HepG2 (cell line): Measurements from ENCODE around the gene OR6S1. TPM values are rescaled to one million over a fixed set of nuclear protein-coding genes. Genes with fewer than 3 reads are reported as not detected.

Experiments
- ATAC-seq: fragments of 200-7000 bp; cut with Tn5 transposase; 3 replicates; pipeline ENCODE4 v1.9.1; 2020; ENCODE audit warnings: mild to moderate bottlenecking, moderate library complexity
- BruUV-seq: library from RNA; stranded (reverse); fragments of 400-500 nt; replicated peaks from 2 replicates; lab custom pipeline; 2021; lab: Mats Ljungman, UMichigan
- CTCF ChIA-PET: fragments of 300-600 bp; formaldehyde crosslinking; extraction: SDS; loops from one replicate; lab custom pipeline; 2021; ENCODE audit warnings: low total read pairs, inconsistent platforms, low intra/inter-chr PET ratio; lab: Yijun Ruan, JAX
- POLR2A ChIA-PET: fragments of 350-600 bp; sonication (Branson Sonifier 250); formaldehyde crosslinking; loops from one replicate; lab custom pipeline; 2020; ENCODE audit warnings: antibody characterized with exemption, inconsistent platforms; lab: Yijun Ruan, JAX
- DNase-seq: peaks from one replicate; pipeline ENCODE4 v3.0.0-alpha.2; 2015; ENCODE audit warnings: low spot score
- FAIRE-seq: peaks from 3 replicates; lab custom pipeline; 2011; peaks lifted over from hg19 to GRCh38; lab: Jason Lieb, UNC
- H2AFZ ChIP-seq: one replicate; pipeline ENCODE4 v1.6.1; 2011; ENCODE audit warnings: low read length, inconsistent platforms
- H3K27ac ChIP-seq: fragments of 300-600 bp; 3 replicates; pipeline ENCODE4 v1.8.0; 2011; ENCODE audit warnings: mixed run types, mild to moderate bottlenecking, mixed read lengths, low read length, inconsistent platforms; ENCODE audit not compliant: insufficient read depth; ENCODE audit errors: extremely low read length
- H3K27me3 ChIP-seq, 2 experiments: fragments of 200-600 bp in 1 of 2; 2 replicates in 1 of 2; 3 replicates in 1 of 2; pipeline versions ENCODE4 v1.6.0 to v1.8.0; 2011; ENCODE audit warnings: low read length in 2 of 2, mild to moderate bottlenecking in 2 of 2, moderate library complexity in 2 of 2, inconsistent platforms in 1 of 2; ENCODE audit not compliant: insufficient read depth in 2 of 2, control insufficient read depth in 1 of 2
- H3K36me3 ChIP-seq, 2 experiments: fragments of 200-600 bp in 1 of 2; replicated peaks in 1 of 2; 2 replicates in 1 of 2; 3 replicates in 1 of 2; pipeline versions ENCODE4 v1.5.1 to v1.8.0; 2011; ENCODE audit warnings: low read length in 2 of 2, inconsistent platforms in 1 of 2; ENCODE audit not compliant: insufficient read depth in 2 of 2, control insufficient read depth in 1 of 2
- H3K4me1 ChIP-seq: 2 replicates; pipeline ENCODE4 v1.5.1; 2012; ENCODE audit warnings: low read length, inconsistent platforms; ENCODE audit not compliant: insufficient read depth
- H3K4me2 ChIP-seq: 2 replicates; pipeline ENCODE4 v1.6.0; 2011; ENCODE audit warnings: low read depth, low read length, inconsistent platforms
- H3K4me3 ChIP-seq, 3 experiments: fragments of 200-600 bp in 1 of 3; sonication (generic), shearing (Covaris generic) in 1 of 3; replicated peaks in 1 of 3; 2 replicates each; pipeline ENCODE4 v1.5.1; 2011 to 2016; ENCODE audit warnings: low read length in 3 of 3, inconsistent platforms in 2 of 3, low read depth in 2 of 3, mild to moderate bottlenecking in 2 of 3, control low read depth in 1 of 3, mixed read lengths in 1 of 3; ENCODE audit not compliant: insufficient read depth in 1 of 3
- H3K79me2 ChIP-seq: one replicate; pipeline ENCODE4 v1.6.1; 2011; ENCODE audit warnings: low read length, inconsistent platforms; ENCODE audit not compliant: insufficient read depth
- H3K9ac ChIP-seq: 2 replicates; pipeline ENCODE4 v1.6.0; 2011; ENCODE audit warnings: mild to moderate bottlenecking, low read depth, low read length, inconsistent platforms; ENCODE audit not compliant: insufficient read depth
- H3K9me3 ChIP-seq: 2 replicates; pipeline ENCODE4 v1.5.1; 2012; ENCODE audit warnings: mild to moderate bottlenecking, low read length
- H4K20me1 ChIP-seq: 2 replicates; pipeline ENCODE4 v1.6.0; 2011; ENCODE audit warnings: inconsistent platforms, mild to moderate bottlenecking, low read length, moderate library complexity; ENCODE audit not compliant: insufficient read depth
- ATF7-NPFF ChIP-seq: sonication (generic); formaldehyde crosslinking; IDR thresholded peaks from 2 replicates; pipeline ENCODE4 v1.8.1; 2023; ENCODE audit warnings: mild to moderate bottlenecking, low read depth, missing genetic modification reagents, moderate library complexity
- BORCS8-MEF2B ChIP-seq: sonication (generic); formaldehyde crosslinking; IDR thresholded peaks from 2 replicates; pipeline ENCODE4 v1.8.0; 2022; ENCODE audit warnings: mild to moderate bottlenecking, missing genetic modification reagents
- CCDC6 ChIP-seq: sonication (generic); formaldehyde crosslinking; IDR thresholded peaks from 2 replicates; pipeline ENCODE4 v1.8.1; 2022; ENCODE audit warnings: mild to moderate bottlenecking, missing genetic modification reagents, moderate library complexity
- DBP ChIP-seq: sonication (generic); formaldehyde crosslinking; IDR thresholded peaks from 2 replicates; pipeline ENCODE4 v1.4.0; 2020; ENCODE audit warnings: missing genetic modification reagents; ENCODE audit errors: not compliant biosample characterization
- FOXO1 ChIP-seq: sonication (generic); formaldehyde crosslinking; IDR thresholded peaks from 2 replicates; pipeline ENCODE4 v1.4.0; 2020; ENCODE audit warnings: missing genetic modification reagents
- HDAC1 ChIP-seq: sonication (generic); formaldehyde crosslinking; IDR thresholded peaks from 2 replicates; pipeline ENCODE4 v1.5.1; 2020; ENCODE audit warnings: mild to moderate bottlenecking, missing genetic modification reagents
- IRF2 ChIP-seq: IDR thresholded peaks from 2 replicates; pipeline ENCODE4 v1.6.1; 2018; ENCODE audit warnings: missing genetic modification reagents, missing compliant biosample characterization
- KAT2B ChIP-seq: fragments of 150-350 bp; IDR thresholded peaks from 2 replicates; pipeline ENCODE4 v1.6.1; 2014; ENCODE audit warnings: low read depth, low read length, borderline replicate concordance
- SP2 ChIP-seq: sonication (generic); formaldehyde crosslinking; IDR thresholded peaks from 2 replicates; pipeline ENCODE4 v1.5.1; 2020; ENCODE audit warnings: mild to moderate bottlenecking, missing genetic modification reagents
- ZBTB43 ChIP-seq: sonication (generic); formaldehyde crosslinking; conservative IDR thresholded peaks from 2 replicates; pipeline ENCODE4 v1.4.0; 2020; ENCODE audit warnings: missing genetic modification reagents
- ZFX ChIP-seq: sonication (generic); formaldehyde crosslinking; IDR thresholded peaks from 2 replicates; pipeline ENCODE4 v1.4.0; 2020; ENCODE audit warnings: mild to moderate bottlenecking, low read depth, missing genetic modification reagents, moderate library complexity
- ZNF274 ChIP-seq: sonication (generic); formaldehyde crosslinking; IDR thresholded peaks from 2 replicates; pipeline ENCODE4 v1.5.1; 2020; ENCODE audit warnings: mild to moderate bottlenecking, missing genetic modification reagents
- ZNF317 ChIP-seq: sonication (generic); formaldehyde crosslinking; IDR thresholded peaks from 2 replicates; pipeline ENCODE4 v1.5.0; 2020; ENCODE audit warnings: mild to moderate bottlenecking, missing genetic modification reagents
- ZNF350 ChIP-seq: sonication (generic); formaldehyde crosslinking; IDR thresholded peaks from 2 replicates; pipeline ENCODE4 v1.4.0; 2020; ENCODE audit warnings: mild to moderate bottlenecking, low read depth, missing genetic modification reagents, borderline replicate concordance
- ZNF720 ChIP-seq: sonication (generic); formaldehyde crosslinking; IDR thresholded peaks from 2 replicates; pipeline ENCODE4 v1.4.0; 2020; ENCODE audit warnings: missing genetic modification reagents
- ZSCAN29 ChIP-seq: sonication (generic); formaldehyde crosslinking; conservative IDR thresholded peaks from 2 replicates; pipeline ENCODE4 v1.4.0; 2020; ENCODE audit warnings: mild to moderate bottlenecking, missing genetic modification reagents
- WGBS: methylation state at CpG from one replicate; pipeline ENCODE4 v1.1.6; 2017; ENCODE audit warnings: low lambda C conversion rate; 5-methylcytosine and 5-hydroxymethylcytosine counted together
- in situ Hi-C: cut with HindIII; loops from 2 replicates; pipeline ENCODE4 v1.10.0; 2017; ENCODE audit warnings: low pct_unique_long_range_greater_than_20kb; ENCODE audit not compliant: extremely low pct_ligation_motif_present
- intact Hi-C: fragments of 100-400 bp; cut with micrococcal nuclease; formaldehyde crosslinking; loops from one replicate; pipeline ENCODE4 v1.10.0; 2022; ENCODE audit not compliant: unreplicated experiment
- polyA plus RNA-seq, 8 experiments: library from polyadenylated mRNA; depleted of rRNA in 3 of 8; stranded (reverse) in 7 of 8; unstranded in 1 of 8; fragments of >200 nt; fragmentation: Illumina TruSeq in 4 of 8; extraction: Trizol in 4 of 8; gene quantifications; 2 replicates each; pipeline versions ENCODE4 v1.2.1 to v1.2.3, GENCODE V29; 2011 to 2016; ENCODE audit warnings: low read depth in 4 of 8, missing spikeins in 1 of 8, mixed read lengths in 1 of 8; ENCODE audit not compliant: insufficient read depth in 1 of 8
- total RNA-seq, 5 experiments: library from RNA; depleted of rRNA; stranded (reverse); fragments of >200 nt; fragmentation: Illumina TruSeq; extraction: Trizol; gene quantifications; 2 replicates each; pipeline ENCODE4 v1.2.3, GENCODE V29; 2016; ENCODE audit warnings: low read depth in 1 of 5
- TF ChIP-seq, protein P1 (sequence below): sonication (generic); formaldehyde crosslinking; IDR thresholded peaks from 2 replicates; pipeline ENCODE4 v1.8.0; 2022; ENCODE audit warnings: mild to moderate bottlenecking, missing genetic modification reagents
- TF ChIP-seq, protein P2 (sequence below): IDR thresholded peaks from 2 replicates; pipeline ENCODE4 v1.6.1; 2018; ENCODE audit warnings: missing genetic modification reagents, mild to moderate bottlenecking, missing compliant biosample characterization

Gene OR6S1
- total and polyA plus RNA-seq, 2 of the 13 experiments (the other 11 are each of a cell fraction or from before 2014, with no cell fraction given), result 0.09 TPM; not detected in 1

- in situ Hi-C loops, result loop anchor here (5.0 kb wide), 1 partner anchor 49 kb away; the partner anchor contains the start of gene RNASE4
- Histone ChIP-seq H3K27ac (peak overlapping the region; percentile 16), H3K79me2 (no peaks in the 10 kb centered on the region), H4K20me1 (no peaks in the 10 kb centered on the region), H3K4me3 (peak overlapping the region; percentile 69 to 78 (median 77)), H3K4me1 (peaks cover 32% of the 10 kb centered on the region), H3K36me3 (no peaks in the 10 kb centered on the region), H2AFZ (no peak overlapping the region), H3K9ac (peak overlapping the region; percentile 48), H3K9me3 (no peaks in the 10 kb centered on the region), H3K4me2 (peak overlapping the region; percentile 78), H3K27me3 (no peaks in the 10 kb centered on the region; a peak in 1 of 5 replicates)
- ChIA-PET CTCF (interaction anchor here (1.1 to 1.5 kb wide), 2 partner anchors 20 to 23 kb away, joined by 4 to 6 read pairs; no protein-coding TSS in a partner anchor), POLR2A (interaction anchor here (0.6 to 3.3 kb wide), 7 partner anchors 19 to 290 kb away, joined by 3 to 99 read pairs (median 7); partner anchors contain the start of genes PARP2 and RNASE4)
- intact Hi-C loops, result loop anchor here (1.0 to 2.0 kb wide), 3 partner anchors 20 to 49 kb away; no protein-coding TSS in a partner anchor
- peak; percentile 79 for ATAC-seq
- no TSS peak for BruUV-seq
- peak; percentile 93 for FAIRE-seq
- peak; percentile 93 for DNase-seq
- 19% methylated on average over 43 of the region's 45 CpGs for WGBS
- TF ChIP-seq ZNF720, result 0 out of 2 replicates have a peak, but pooled peaks have one; percentile 39
- peak; percentile 72; the same call in 1 of the 2 replicates for TF ChIP-seq BORCS8-MEF2B (CRISPR knock-in tag)
- peak; percentile 26; the same call in 1 of the 2 replicates for TF ChIP-seq FOXO1 (CRISPR knock-in tag)
- TF ChIP-seq ZNF274 (CRISPR knock-in tag), result 0 out of 2 replicates have a peak, but pooled peaks have one; percentile 8
- TF ChIP-seq SP2, result peak; percentile 19; the same call in 1 of the 2 replicates
- TF ChIP-seq HDAC1, result peak; percentile 73; the same call in 1 of the 2 replicates
- peak; percentile 46; the same call in 1 of the 2 replicates for TF ChIP-seq ZNF350 (CRISPR knock-in tag)
- 0 out of 2 replicates have a peak, but pooled peaks have one; percentile 33 for TF ChIP-seq ZBTB43 (CRISPR knock-in tag)
- TF ChIP-seq DBP (CRISPR knock-in tag), result no peak
- peak; percentile 61; the same call in 1 of the 2 replicates for TF ChIP-seq CCDC6 (CRISPR knock-in tag)
- TF ChIP-seq KAT2B, result no peak
- peak; percentile 84 for TF ChIP-seq ZNF317 (CRISPR knock-in tag)
- 0 out of 2 replicates have a peak, but pooled peaks have one; percentile 26 for TF ChIP-seq ZSCAN29
- TF ChIP-seq IRF2 (CRISPR knock-in tag), result peak; percentile 88
- TF ChIP-seq ZFX (CRISPR knock-in tag), result peak; percentile 39; the same call in 1 of the 2 replicates
- TF ChIP-seq, protein P1, sequence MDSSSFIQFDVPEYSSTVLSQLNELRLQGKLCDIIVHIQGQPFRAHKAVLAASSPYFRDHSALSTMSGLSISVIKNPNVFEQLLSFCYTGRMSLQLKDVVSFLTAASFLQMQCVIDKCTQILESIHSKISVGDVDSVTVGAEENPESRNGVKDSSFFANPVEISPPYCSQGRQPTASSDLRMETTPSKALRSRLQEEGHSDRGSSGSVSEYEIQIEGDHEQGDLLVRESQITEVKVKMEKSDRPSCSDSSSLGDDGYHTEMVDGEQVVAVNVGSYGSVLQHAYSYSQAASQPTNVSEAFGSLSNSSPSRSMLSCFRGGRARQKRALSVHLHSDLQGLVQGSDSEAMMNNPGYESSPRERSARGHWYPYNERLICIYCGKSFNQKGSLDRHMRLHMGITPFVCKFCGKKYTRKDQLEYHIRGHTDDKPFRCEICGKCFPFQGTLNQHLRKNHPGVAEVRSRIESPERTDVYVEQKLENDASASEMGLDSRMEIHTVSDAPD, result 0 out of 2 replicates have a peak, but pooled peaks have one; percentile 60
- TF ChIP-seq, protein P2, sequence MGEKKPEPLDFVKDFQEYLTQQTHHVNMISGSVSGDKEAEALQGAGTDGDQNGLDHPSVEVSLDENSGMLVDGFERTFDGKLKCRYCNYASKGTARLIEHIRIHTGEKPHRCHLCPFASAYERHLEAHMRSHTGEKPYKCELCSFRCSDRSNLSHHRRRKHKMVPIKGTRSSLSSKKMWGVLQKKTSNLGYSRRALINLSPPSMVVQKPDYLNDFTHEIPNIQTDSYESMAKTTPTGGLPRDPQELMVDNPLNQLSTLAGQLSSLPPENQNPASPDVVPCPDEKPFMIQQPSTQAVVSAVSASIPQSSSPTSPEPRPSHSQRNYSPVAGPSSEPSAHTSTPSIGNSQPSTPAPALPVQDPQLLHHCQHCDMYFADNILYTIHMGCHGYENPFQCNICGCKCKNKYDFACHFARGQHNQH, result peak; percentile 80
- TF ChIP-seq ATF7-NPFF (CRISPR knock-in tag), result no peak
Observed at GRCh38 chr14:20632831-20633691, 8.4 kb downstream of the OR6S1 start.
